ENCODE results near the gene SH3GL3. TPM values are rescaled to one million over a fixed set of nuclear protein-coding genes. Genes with fewer than 3 reads are reported as not detected.

Gene SH3GL3
- polyA plus RNA-seq, 1 of the 3 experiments (the other 2 are of a cell fraction): not detected

DNA sequence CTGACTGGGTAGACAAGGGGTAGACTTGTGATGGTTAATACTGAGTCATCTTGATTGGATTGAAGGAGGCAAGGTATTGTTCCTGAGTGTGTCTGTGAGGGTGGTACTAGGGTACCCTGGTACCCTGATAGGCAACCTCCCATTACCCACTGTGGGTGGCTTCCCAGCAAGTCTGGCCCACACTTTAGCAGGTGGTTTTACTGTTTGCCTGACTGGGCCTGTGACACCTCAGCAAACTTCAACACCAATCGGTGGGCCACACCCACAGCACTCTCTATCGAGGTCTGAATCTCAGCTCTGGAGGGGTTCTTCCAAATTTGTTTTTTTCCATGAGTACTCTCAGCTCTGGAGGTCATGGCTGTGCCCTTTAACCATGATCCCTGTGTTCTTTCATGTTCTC is 24.6 kb upstream of the SH3GL3 start:
- no peak overlapping the region for H3K9ac ChIP-seq
- TF ChIP-seq MEF2A (IDR thresholded peaks at IDR 0.05; ENCODE audit: borderline replicate concordance, low read depth) (no peak), FOSL2 (IDR thresholded peaks at IDR 0.05; ENCODE audit: borderline replicate concordance, low read depth) (no peak), EP300 (IDR thresholded peaks at IDR 0.05; ENCODE audit: borderline replicate concordance in 1 of 2, low read depth in 1 of 2, low read length in 1 of 2) (no peak), FOXM1 (IDR thresholded peaks at IDR 0.05; ENCODE audit: low read depth) (no peak), NFIC (IDR thresholded peaks at IDR 0.05; ENCODE audit: borderline replicate concordance) (no peak), RCOR1 (IDR thresholded peaks at IDR 0.05; ENCODE audit: low read length) (no peak), GABPA (IDR thresholded peaks at IDR 0.05; ENCODE audit: low read depth) (no peak), RAD21 (IDR thresholded peaks at IDR 0.05; ENCODE audit: low read length) (no peak), YY1 (IDR thresholded peaks at IDR 0.05; ENCODE audit: low read depth) (no peak), ELF1 (IDR thresholded peaks at IDR 0.05) (no peak), TEAD4 (IDR thresholded peaks at IDR 0.05; ENCODE audit: borderline replicate concordance, insufficient read depth) (no peak), POLR2AphosphoS5 (IDR thresholded peaks at IDR 0.05; ENCODE audit: low read depth, low read length) (no peak)
- TF ChIP-seq, protein P1, sequence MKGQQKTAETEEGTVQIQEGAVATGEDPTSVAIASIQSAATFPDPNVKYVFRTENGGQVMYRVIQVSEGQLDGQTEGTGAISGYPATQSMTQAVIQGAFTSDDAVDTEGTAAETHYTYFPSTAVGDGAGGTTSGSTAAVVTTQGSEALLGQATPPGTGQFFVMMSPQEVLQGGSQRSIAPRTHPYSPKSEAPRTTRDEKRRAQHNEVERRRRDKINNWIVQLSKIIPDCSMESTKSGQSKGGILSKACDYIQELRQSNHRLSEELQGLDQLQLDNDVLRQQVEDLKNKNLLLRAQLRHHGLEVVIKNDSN (IDR thresholded peaks at IDR 0.05; ENCODE audit: borderline replicate concordance, low read depth): no peak
- TF ChIP-seq, protein P2, sequence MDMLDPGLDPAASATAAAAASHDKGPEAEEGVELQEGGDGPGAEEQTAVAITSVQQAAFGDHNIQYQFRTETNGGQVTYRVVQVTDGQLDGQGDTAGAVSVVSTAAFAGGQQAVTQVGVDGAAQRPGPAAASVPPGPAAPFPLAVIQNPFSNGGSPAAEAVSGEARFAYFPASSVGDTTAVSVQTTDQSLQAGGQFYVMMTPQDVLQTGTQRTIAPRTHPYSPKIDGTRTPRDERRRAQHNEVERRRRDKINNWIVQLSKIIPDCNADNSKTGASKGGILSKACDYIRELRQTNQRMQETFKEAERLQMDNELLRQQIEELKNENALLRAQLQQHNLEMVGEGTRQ (IDR thresholded peaks at IDR 0.05; ENCODE audit: borderline replicate concordance, low read depth, low read length): no peak
- TF ChIP-seq, protein P3, sequence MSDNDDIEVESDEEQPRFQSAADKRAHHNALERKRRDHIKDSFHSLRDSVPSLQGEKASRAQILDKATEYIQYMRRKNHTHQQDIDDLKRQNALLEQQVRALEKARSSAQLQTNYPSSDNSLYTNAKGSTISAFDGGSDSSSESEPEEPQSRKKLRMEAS (IDR thresholded peaks at IDR 0.05; ENCODE audit: low read depth): no peak
- TF ChIP-seq, protein P4, sequence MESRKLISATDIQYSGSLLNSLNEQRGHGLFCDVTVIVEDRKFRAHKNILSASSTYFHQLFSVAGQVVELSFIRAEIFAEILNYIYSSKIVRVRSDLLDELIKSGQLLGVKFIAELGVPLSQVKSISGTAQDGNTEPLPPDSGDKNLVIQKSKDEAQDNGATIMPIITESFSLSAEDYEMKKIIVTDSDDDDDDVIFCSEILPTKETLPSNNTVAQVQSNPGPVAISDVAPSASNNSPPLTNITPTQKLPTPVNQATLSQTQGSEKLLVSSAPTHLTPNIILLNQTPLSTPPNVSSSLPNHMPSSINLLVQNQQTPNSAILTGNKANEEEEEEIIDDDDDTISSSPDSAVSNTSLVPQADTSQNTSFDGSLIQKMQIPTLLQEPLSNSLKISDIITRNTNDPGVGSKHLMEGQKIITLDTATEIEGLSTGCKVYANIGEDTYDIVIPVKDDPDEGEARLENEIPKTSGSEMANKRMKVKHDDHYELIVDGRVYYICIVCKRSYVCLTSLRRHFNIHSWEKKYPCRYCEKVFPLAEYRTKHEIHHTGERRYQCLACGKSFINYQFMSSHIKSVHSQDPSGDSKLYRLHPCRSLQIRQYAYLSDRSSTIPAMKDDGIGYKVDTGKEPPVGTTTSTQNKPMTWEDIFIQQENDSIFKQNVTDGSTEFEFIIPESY (IDR thresholded peaks at IDR 0.05; ENCODE audit: borderline replicate concordance, low read depth): no peak
- TF ChIP-seq, protein P5, sequence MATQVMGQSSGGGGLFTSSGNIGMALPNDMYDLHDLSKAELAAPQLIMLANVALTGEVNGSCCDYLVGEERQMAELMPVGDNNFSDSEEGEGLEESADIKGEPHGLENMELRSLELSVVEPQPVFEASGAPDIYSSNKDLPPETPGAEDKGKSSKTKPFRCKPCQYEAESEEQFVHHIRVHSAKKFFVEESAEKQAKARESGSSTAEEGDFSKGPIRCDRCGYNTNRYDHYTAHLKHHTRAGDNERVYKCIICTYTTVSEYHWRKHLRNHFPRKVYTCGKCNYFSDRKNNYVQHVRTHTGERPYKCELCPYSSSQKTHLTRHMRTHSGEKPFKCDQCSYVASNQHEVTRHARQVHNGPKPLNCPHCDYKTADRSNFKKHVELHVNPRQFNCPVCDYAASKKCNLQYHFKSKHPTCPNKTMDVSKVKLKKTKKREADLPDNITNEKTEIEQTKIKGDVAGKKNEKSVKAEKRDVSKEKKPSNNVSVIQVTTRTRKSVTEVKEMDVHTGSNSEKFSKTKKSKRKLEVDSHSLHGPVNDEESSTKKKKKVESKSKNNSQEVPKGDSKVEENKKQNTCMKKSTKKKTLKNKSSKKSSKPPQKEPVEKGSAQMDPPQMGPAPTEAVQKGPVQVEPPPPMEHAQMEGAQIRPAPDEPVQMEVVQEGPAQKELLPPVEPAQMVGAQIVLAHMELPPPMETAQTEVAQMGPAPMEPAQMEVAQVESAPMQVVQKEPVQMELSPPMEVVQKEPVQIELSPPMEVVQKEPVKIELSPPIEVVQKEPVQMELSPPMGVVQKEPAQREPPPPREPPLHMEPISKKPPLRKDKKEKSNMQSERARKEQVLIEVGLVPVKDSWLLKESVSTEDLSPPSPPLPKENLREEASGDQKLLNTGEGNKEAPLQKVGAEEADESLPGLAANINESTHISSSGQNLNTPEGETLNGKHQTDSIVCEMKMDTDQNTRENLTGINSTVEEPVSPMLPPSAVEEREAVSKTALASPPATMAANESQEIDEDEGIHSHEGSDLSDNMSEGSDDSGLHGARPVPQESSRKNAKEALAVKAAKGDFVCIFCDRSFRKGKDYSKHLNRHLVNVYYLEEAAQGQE (IDR thresholded peaks at IDR 0.05; ENCODE audit: low read depth, low read length): no peak
- POLR2A ChIA-PET: no interaction called here
- no peaks in the 10 kb centered on the region for H3F3A ChIP-seq (replicated peaks; ENCODE audit: insufficient read depth)
- WGBS (ENCODE audit: low lambda C conversion rate): 8% methylated on average over 2 of the region's 2 CpGs
- no peak overlapping the region for H3K4me3 ChIP-seq (ENCODE audit: low read depth in 2 of 2, low read length in 1 of 2)
- H3K27ac ChIP-seq (ENCODE audit: low read depth in 2 of 2, low read length in 1 of 2): no peak overlapping the region
- no peaks in the 10 kb centered on the region for H3K9me2 ChIP-seq
- H3K9me3 ChIP-seq: no peaks in the 10 kb centered on the region
- no peak overlapping the region for H2AFZ ChIP-seq (ENCODE audit: low read depth)
- no peaks in the 10 kb centered on the region for H3K79me2 ChIP-seq (ENCODE audit: insufficient read depth)
- CTCF ChIA-PET: interaction anchor here (1.3 to 2.5 kb wide), 3 partner anchors 12 to 14 kb away, joined by 4 to 6 read pairs (median 6); no protein-coding TSS in a partner anchor
- H3K36me3 ChIP-seq (replicated peaks in 1 of 2; ENCODE audit: control insufficient read depth in 1 of 2, insufficient read depth in 2 of 2, low read length in 1 of 2): no peaks in the 10 kb centered on the region
- H3K27me3 ChIP-seq (ENCODE audit: insufficient read depth): peaks cover 6% of the 10 kb centered on the region; the same call in 1 of the 2 replicates
- H3K4me1 ChIP-seq (ENCODE audit: control insufficient read depth in 1 of 2, insufficient read depth in 2 of 2, low read depth in 1 of 2, low read length in 1 of 2): no peaks in the 10 kb centered on the region
- H4K20me1 ChIP-seq (ENCODE audit: insufficient read depth): no peaks in the 10 kb centered on the region
- no peak for DNase-seq
- H3K4me2 ChIP-seq: no peak overlapping the region

All from SK-N-SH (cell line).